Subcutaneous adipose tissue (tissue), 4 donors: ENCODE data around the gene RPL28. TPM values are rescaled to one million over a fixed set of nuclear protein-coding genes. Genes with fewer than 3 reads are reported as not detected.

ENCODE experiments used
- total RNA-seq, 4 donors: library from RNA; depleted of rRNA; stranded (reverse); fragments of >200 nt; gene quantifications; one replicate each; pipeline ENCODE4 v1.1.0, GENCODE V29; 2016
- TF ChIP-seq, protein P1 (sequence below): fragments of 450-650 bp; IDR thresholded peaks from one replicate; pipeline ENCODE4 v1.5.1; 2016; ENCODE audit warnings: low read depth, mild to moderate bottlenecking, control low read depth, antibody characterized with exemption, moderate library complexity

RPL28 gene
- total RNA-seq, 4 donors from 2014 or later, result 283 to 590 (median 367) TPM

GRCh38 chr19:55441692-55442321 is 56.1 kb downstream of the RPL28 start:
- TF ChIP-seq, protein P1, sequence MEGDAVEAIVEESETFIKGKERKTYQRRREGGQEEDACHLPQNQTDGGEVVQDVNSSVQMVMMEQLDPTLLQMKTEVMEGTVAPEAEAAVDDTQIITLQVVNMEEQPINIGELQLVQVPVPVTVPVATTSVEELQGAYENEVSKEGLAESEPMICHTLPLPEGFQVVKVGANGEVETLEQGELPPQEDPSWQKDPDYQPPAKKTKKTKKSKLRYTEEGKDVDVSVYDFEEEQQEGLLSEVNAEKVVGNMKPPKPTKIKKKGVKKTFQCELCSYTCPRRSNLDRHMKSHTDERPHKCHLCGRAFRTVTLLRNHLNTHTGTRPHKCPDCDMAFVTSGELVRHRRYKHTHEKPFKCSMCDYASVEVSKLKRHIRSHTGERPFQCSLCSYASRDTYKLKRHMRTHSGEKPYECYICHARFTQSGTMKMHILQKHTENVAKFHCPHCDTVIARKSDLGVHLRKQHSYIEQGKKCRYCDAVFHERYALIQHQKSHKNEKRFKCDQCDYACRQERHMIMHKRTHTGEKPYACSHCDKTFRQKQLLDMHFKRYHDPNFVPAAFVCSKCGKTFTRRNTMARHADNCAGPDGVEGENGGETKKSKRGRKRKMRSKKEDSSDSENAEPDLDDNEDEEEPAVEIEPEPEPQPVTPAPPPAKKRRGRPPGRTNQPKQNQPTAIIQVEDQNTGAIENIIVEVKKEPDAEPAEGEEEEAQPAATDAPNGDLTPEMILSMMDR, result no peak

- TF ChIP-seq, protein P1, result no peak
These were observed 56.7 kb downstream of the RPL28 start for GRCh38 chr19:55442372-55442961.

- TF ChIP-seq, protein P1, result no peak
These were observed 57.5 kb downstream of the RPL28 start, which contains the start of gene SHISA7 for GRCh38 chr19:55443045-55443823. Gene SHISA7, minus strand, starts transcription at chr19:55443300. Its CDS starts 437 bp downstream, at chr19:55442863.

DNA sequence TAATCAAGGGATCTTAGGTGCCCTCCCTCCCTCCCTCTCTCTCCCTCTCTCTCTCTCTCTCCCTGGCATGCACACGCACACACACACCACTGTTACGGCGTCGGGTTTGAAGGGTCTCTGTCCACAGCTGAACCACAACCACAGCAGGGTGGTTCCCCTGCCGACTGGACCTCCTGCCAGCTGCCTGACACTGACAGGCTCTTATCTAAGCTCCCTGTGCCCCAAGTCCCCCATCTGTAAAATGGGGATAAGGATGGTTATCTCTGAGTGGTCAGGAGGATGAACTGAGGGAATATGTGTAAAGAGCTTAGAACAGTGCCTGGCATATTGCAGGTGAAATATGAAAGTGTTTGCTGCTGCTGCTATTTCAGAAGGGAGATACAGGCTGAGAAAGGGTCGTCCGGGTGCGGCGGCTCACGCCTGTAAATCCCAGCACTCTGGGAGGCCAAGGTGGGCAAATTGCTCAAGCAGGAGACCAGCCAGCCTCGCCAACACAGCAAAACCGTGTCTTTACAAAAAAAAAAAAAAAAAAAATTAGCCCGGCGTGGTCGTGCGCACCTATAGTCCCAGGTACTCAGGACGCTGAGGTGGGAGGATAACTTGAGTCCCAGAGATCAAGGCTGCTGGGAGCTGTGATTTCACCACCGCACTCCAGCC is 58.2 kb downstream of the RPL28 start:
- TF ChIP-seq, protein P1, result no peak

DNA sequence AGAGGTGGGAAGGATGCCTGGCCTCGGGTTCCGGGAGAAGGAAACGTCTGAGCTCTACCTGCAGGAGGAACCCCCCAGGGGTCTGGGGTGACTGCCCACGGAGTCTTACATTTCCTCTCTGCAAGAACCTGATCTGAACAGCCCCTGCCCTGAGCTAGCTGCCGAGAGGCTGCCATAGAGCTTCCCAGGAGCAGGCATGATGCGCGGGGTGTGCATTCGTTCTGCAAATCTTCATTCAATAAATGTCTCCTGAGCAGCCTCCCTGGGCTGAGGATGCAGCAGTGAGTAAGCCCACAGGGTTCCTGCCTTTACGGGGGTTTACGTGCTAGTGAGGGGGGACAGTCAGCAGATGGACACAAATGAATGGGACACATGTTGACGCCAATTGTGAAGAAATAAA is 58.9 kb downstream of the RPL28 start:
- TF ChIP-seq, protein P1, result no peak

DNA sequence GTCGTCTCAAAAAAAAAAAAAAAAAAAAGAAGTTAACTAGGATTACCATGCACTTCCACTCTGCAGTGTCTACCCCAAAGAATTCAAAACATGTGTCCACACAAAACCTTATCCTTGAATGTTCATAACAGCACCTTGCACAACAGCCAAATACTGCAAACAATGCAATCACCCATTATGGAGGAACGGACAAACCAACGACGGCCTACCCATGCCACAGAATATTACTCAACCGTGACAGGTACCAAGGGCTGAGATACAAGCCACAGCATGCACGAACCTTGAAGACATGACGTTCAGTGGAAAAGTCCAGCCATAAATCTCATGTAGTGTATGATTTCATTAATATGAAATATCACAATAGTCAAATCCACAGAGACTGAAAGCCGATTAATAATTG is 60.3 kb downstream of the RPL28 start:
- TF ChIP-seq, protein P1, result no peak
